Loucy (cell line): ENCODE data around the gene FBLN7.
"Not testable (repeated sequence)": the region's sequence is repeated elsewhere in the genome, so short reads cannot be mapped to it uniquely, and the experiment has no call there.

Experiments
- EZH2phosphoT487 ChIP-seq: fragments of 200-600 bp; IDR thresholded peaks from 2 replicates; pipeline ENCODE4 v1.6.1; 2018; ENCODE audit warnings: antibody characterized with exemption, mild to moderate bottlenecking, moderate library complexity, borderline replicate concordance
- TF ChIP-seq, protein P1 (sequence below): fragments of 200-600 bp; sonication (generic); conservative IDR thresholded peaks from 2 replicates; pipeline ENCODE4 v1.5.1; 2014; ENCODE audit warnings: mild to moderate bottlenecking, antibody characterized with exemption, low read length

DNA sequence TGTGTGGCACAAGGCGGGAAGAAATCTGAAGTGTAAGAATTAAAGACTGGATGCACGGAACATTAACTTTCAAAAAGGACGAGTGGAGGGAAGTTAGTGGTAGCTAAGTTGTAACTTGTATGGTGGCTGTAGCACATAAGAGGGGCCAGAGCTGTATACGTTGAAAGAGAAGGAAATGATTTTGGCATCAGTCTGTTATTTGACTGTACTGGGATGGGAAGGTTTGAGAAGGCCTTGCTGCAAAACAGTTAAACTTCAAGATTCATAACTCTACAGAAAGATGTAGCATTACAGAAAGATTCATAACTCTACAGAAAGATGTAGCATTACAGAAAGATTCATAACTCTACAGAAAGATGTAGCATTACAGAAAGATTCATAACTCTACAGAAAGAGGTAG is 24.8 kb upstream of the FBLN7 start:
- TF ChIP-seq, protein P1, sequence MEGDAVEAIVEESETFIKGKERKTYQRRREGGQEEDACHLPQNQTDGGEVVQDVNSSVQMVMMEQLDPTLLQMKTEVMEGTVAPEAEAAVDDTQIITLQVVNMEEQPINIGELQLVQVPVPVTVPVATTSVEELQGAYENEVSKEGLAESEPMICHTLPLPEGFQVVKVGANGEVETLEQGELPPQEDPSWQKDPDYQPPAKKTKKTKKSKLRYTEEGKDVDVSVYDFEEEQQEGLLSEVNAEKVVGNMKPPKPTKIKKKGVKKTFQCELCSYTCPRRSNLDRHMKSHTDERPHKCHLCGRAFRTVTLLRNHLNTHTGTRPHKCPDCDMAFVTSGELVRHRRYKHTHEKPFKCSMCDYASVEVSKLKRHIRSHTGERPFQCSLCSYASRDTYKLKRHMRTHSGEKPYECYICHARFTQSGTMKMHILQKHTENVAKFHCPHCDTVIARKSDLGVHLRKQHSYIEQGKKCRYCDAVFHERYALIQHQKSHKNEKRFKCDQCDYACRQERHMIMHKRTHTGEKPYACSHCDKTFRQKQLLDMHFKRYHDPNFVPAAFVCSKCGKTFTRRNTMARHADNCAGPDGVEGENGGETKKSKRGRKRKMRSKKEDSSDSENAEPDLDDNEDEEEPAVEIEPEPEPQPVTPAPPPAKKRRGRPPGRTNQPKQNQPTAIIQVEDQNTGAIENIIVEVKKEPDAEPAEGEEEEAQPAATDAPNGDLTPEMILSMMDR = not testable (repeated sequence)
- not testable (repeated sequence) for TF ChIP-seq EZH2phosphoT487
